ENCODE data around the gene FRAT2.

Gene FRAT2

GRCh38 chr10:97312897-97313296 lies 21.6 kb downstream of the FRAT2 start:
- Histone ChIP-seq H3K9me3 (ENCODE audit: control insufficient read depth, low read length) (no peaks in the 10 kb centered on the region), H3K27ac (ENCODE audit: insufficient read depth, low read depth, low read length, poor library complexity, severe bottlenecking) (no peak overlapping the region), H3K4me1 (ENCODE audit: control insufficient read depth, insufficient read depth, low read length) (no peaks in the 10 kb centered on the region), H3K36me3 (ENCODE audit: control insufficient read depth, insufficient read depth, low read length) (no peaks in the 10 kb centered on the region), H3K27me3 (ENCODE audit: control insufficient read depth, insufficient read depth, low read length, poor library complexity, severe bottlenecking) (peaks cover 8% of the 10 kb centered on the region), H3K4me3 (ENCODE audit: insufficient read depth, low read depth, low read length) (no peak overlapping the region)
- 94 to 96% methylated on average over 6 of the region's 6 CpGs for WGBS, 2 experiments

- Histone ChIP-seq H3K9me3 (ENCODE audit: control insufficient read depth, low read length) (no peaks in the 10 kb centered on the region), H3K27ac (ENCODE audit: insufficient read depth, low read depth, low read length, poor library complexity, severe bottlenecking) (no peak overlapping the region), H3K4me3 (ENCODE audit: insufficient read depth, low read depth, low read length) (no peak overlapping the region), H3K36me3 (ENCODE audit: control insufficient read depth, insufficient read depth, low read length) (no peaks in the 10 kb centered on the region), H3K4me1 (ENCODE audit: control insufficient read depth, insufficient read depth, low read length) (no peaks in the 10 kb centered on the region), H3K27me3 (ENCODE audit: control insufficient read depth, insufficient read depth, low read length, poor library complexity, severe bottlenecking) (no peaks in the 10 kb centered on the region)
- WGBS, 2 experiments: 93 to 97% methylated on average over 4 of the region's 4 CpGs
Measured at GRCh38 chr10:97311111-97311626, 23.4 kb downstream of the FRAT2 start.

- Histone ChIP-seq H3K4me3 (ENCODE audit: insufficient read depth, low read depth, low read length) (no peak overlapping the region), H3K9me3 (ENCODE audit: control insufficient read depth, low read length) (no peaks in the 10 kb centered on the region), H3K36me3 (ENCODE audit: control insufficient read depth, insufficient read depth, low read length) (no peaks in the 10 kb centered on the region), H3K27ac (ENCODE audit: insufficient read depth, low read depth, low read length, poor library complexity, severe bottlenecking) (no peak overlapping the region), H3K27me3 (ENCODE audit: control insufficient read depth, insufficient read depth, low read length, poor library complexity, severe bottlenecking) (no peaks in the 10 kb centered on the region), H3K4me1 (ENCODE audit: control insufficient read depth, insufficient read depth, low read length) (no peaks in the 10 kb centered on the region)
- WGBS, 2 experiments: 83 to 86% methylated on average over 10 of the region's 10 CpGs
Measured at GRCh38 chr10:97307866-97308780, 26.4 kb downstream of the FRAT2 start.

- Histone ChIP-seq H3K27me3 (ENCODE audit: control insufficient read depth, insufficient read depth, low read length, poor library complexity, severe bottlenecking) (no peaks in the 10 kb centered on the region), H3K4me1 (ENCODE audit: control insufficient read depth, insufficient read depth, low read length) (no peaks in the 10 kb centered on the region), H3K36me3 (ENCODE audit: control insufficient read depth, insufficient read depth, low read length) (no peaks in the 10 kb centered on the region), H3K27ac (ENCODE audit: insufficient read depth, low read depth, low read length, poor library complexity, severe bottlenecking) (no peak overlapping the region), H3K9me3 (ENCODE audit: control insufficient read depth, low read length) (no peaks in the 10 kb centered on the region), H3K4me3 (ENCODE audit: insufficient read depth, low read depth, low read length) (no peak overlapping the region)
- 97 to 100% methylated on average over 1 of the region's 1 CpG for WGBS, 2 experiments
Measured at GRCh38 chr10:97307441-97307840, 27.1 kb downstream of the FRAT2 start.

GRCh38 chr10:97302088-97302791 lies 32.3 kb downstream of the FRAT2 start:
- H3K4me3 ChIP-seq (ENCODE audit: insufficient read depth, low read depth, low read length): no peak overlapping the region
- H3K4me1 ChIP-seq (ENCODE audit: control insufficient read depth, insufficient read depth, low read length): no peaks in the 10 kb centered on the region
- 91 to 95% methylated on average over 11 of the region's 11 CpGs for WGBS, 2 experiments
- no peaks in the 10 kb centered on the region for H3K9me3 ChIP-seq (ENCODE audit: control insufficient read depth, low read length)
- no peaks in the 10 kb centered on the region for H3K27me3 ChIP-seq (ENCODE audit: control insufficient read depth, insufficient read depth, low read length, poor library complexity, severe bottlenecking)
- H3K36me3 ChIP-seq (ENCODE audit: control insufficient read depth, insufficient read depth, low read length): no peaks in the 10 kb centered on the region
- H3K27ac ChIP-seq (ENCODE audit: insufficient read depth, low read depth, low read length, poor library complexity, severe bottlenecking): no peak overlapping the region

- H3K4me1 ChIP-seq (ENCODE audit: control insufficient read depth, insufficient read depth, low read length): no peaks in the 10 kb centered on the region
- H3K27ac ChIP-seq (ENCODE audit: insufficient read depth, low read depth, low read length, poor library complexity, severe bottlenecking): no peak overlapping the region
- no peaks in the 10 kb centered on the region for H3K9me3 ChIP-seq (ENCODE audit: control insufficient read depth, low read length)
- H3K4me3 ChIP-seq (ENCODE audit: insufficient read depth, low read depth, low read length): no peak overlapping the region
- no peaks in the 10 kb centered on the region for H3K36me3 ChIP-seq (ENCODE audit: control insufficient read depth, insufficient read depth, low read length)
- 85 to 88% methylated on average over 2 to 3 of the region's 3 CpGs for WGBS, 2 experiments
- H3K27me3 ChIP-seq (ENCODE audit: control insufficient read depth, insufficient read depth, low read length, poor library complexity, severe bottlenecking): no peaks in the 10 kb centered on the region
Measured at GRCh38 chr10:97300980-97301379, 33.5 kb downstream of the FRAT2 start.

GRCh38 chr10:97298223-97298571 lies 36.3 kb downstream of the FRAT2 start:
- Histone ChIP-seq H3K27ac (ENCODE audit: insufficient read depth, low read depth, low read length, poor library complexity, severe bottlenecking) (no peak overlapping the region), H3K9me3 (ENCODE audit: control insufficient read depth, low read length) (no peaks in the 10 kb centered on the region), H3K36me3 (ENCODE audit: control insufficient read depth, insufficient read depth, low read length) (no peaks in the 10 kb centered on the region), H3K4me1 (ENCODE audit: control insufficient read depth, insufficient read depth, low read length) (no peaks in the 10 kb centered on the region), H3K4me3 (ENCODE audit: insufficient read depth, low read depth, low read length) (no peak overlapping the region), H3K27me3 (ENCODE audit: control insufficient read depth, insufficient read depth, low read length, poor library complexity, severe bottlenecking) (no peaks in the 10 kb centered on the region)
- 94 to 100% methylated on average over 1 to 3 of the region's 3 CpGs for WGBS, 2 experiments

GRCh38 chr10:97297556-97298222 lies 36.8 kb downstream of the FRAT2 start:
- WGBS, 2 experiments: 94% methylated on average over 8 of the region's 8 CpGs
- no peaks in the 10 kb centered on the region for H3K4me1 ChIP-seq (ENCODE audit: control insufficient read depth, insufficient read depth, low read length)
- no peak overlapping the region for H3K27ac ChIP-seq (ENCODE audit: insufficient read depth, low read depth, low read length, poor library complexity, severe bottlenecking)

GRCh38 chr10:97292862-97293198 lies 41.7 kb downstream of the FRAT2 start:
- Histone ChIP-seq H3K4me1 (ENCODE audit: control insufficient read depth, insufficient read depth, low read length) (no peaks in the 10 kb centered on the region), H3K27me3 (ENCODE audit: control insufficient read depth, insufficient read depth, low read length, poor library complexity, severe bottlenecking) (no peaks in the 10 kb centered on the region), H3K36me3 (ENCODE audit: control insufficient read depth, insufficient read depth, low read length) (no peaks in the 10 kb centered on the region), H3K9me3 (ENCODE audit: control insufficient read depth, low read length) (no peaks in the 10 kb centered on the region), H3K4me3 (ENCODE audit: insufficient read depth, low read depth, low read length) (no peak overlapping the region), H3K27ac (ENCODE audit: insufficient read depth, low read depth, low read length, poor library complexity, severe bottlenecking) (no peak overlapping the region)
- WGBS, 2 experiments: 71 to 73% methylated on average over 3 of the region's 3 CpGs

More at GRCh38 chr10:97297556-97298222, 36.8 kb downstream of the FRAT2 start:
- Histone ChIP-seq H3K4me3 (ENCODE audit: insufficient read depth, low read depth, low read length) (no peak overlapping the region), H3K36me3 (ENCODE audit: control insufficient read depth, insufficient read depth, low read length) (no peaks in the 10 kb centered on the region), H3K27me3 (ENCODE audit: control insufficient read depth, insufficient read depth, low read length, poor library complexity, severe bottlenecking) (no peaks in the 10 kb centered on the region), H3K9me3 (ENCODE audit: control insufficient read depth, low read length) (no peaks in the 10 kb centered on the region)
